Smooth muscle cell (in vitro differentiated cells): ENCODE data around the gene CRISP1. TPM values are rescaled to one million over a fixed set of nuclear protein-coding genes. Genes with fewer than 3 reads are reported as not detected.

Source experiments
- DNase-seq: peaks from one replicate; lab custom pipeline; 2025; ENCODE audit not compliant: unreplicated experiment; lab: John Stamatoyannopoulos, UW
- H2AFZ ChIP-seq: fragments of 200-600 bp; sonication (generic); 2 replicates; pipeline ENCODE4 v1.6.0; 2016; ENCODE audit warnings: antibody characterized with exemption, low read depth, mild to moderate bottlenecking
- H3F3A ChIP-seq: fragments of 200-600 bp; sonication (generic); 2 replicates; pipeline ENCODE4 v1.6.0; 2017; ENCODE audit warnings: antibody characterized with exemption, low read depth
- H3K27ac ChIP-seq: fragments of 200-600 bp; sonication (generic); 2 replicates; pipeline ENCODE4 v1.5.1; 2016; ENCODE audit warnings: low read depth, mild to moderate bottlenecking
- H3K27me3 ChIP-seq: fragments of 200-600 bp; sonication (generic); 2 replicates; pipeline ENCODE4 v1.6.1; 2016; ENCODE audit warnings: low read depth, mild to moderate bottlenecking
- H3K36me3 ChIP-seq: fragments of 200-600 bp; sonication (generic); 2 replicates; pipeline ENCODE4 v1.5.1; 2016; ENCODE audit warnings: low read depth
- H3K4me1 ChIP-seq: fragments of 200-600 bp; sonication (generic); 2 replicates; pipeline ENCODE4 v1.5.1; 2016; ENCODE audit warnings: low read depth
- H3K4me2 ChIP-seq: fragments of 200-600 bp; sonication (generic); 2 replicates; pipeline ENCODE4 v1.6.0; 2016; ENCODE audit warnings: mild to moderate bottlenecking
- H3K4me3 ChIP-seq: fragments of 200-600 bp; sonication (generic); 2 replicates; pipeline ENCODE4 v1.5.1; 2016; ENCODE audit warnings: mild to moderate bottlenecking
- H3K79me2 ChIP-seq: fragments of 200-600 bp; sonication (generic); 2 replicates; pipeline ENCODE4 v1.6.0; 2016; ENCODE audit warnings: low read depth, mild to moderate bottlenecking
- H3K9ac ChIP-seq: fragments of 200-600 bp; sonication (generic); 2 replicates; pipeline ENCODE4 v1.6.0; 2016; ENCODE audit warnings: low read depth
- H3K9me3 ChIP-seq: fragments of 200-600 bp; sonication (generic); replicated peaks from 2 replicates; pipeline ENCODE4 v1.5.1; 2016; ENCODE audit warnings: low read depth
- H4K20me1 ChIP-seq: fragments of 200-600 bp; sonication (generic); 2 replicates; pipeline ENCODE4 v1.6.0; 2016; ENCODE audit warnings: low read depth
- CTCF ChIP-seq: fragments of 200-600 bp; sonication (generic); IDR thresholded peaks from 2 replicates; pipeline ENCODE4 v1.5.1; 2017; ENCODE audit warnings: borderline replicate concordance, mild to moderate bottlenecking, antibody characterized with exemption; ENCODE audit not compliant: insufficient read depth, poor library complexity, severe bottlenecking
- WGBS: methylation state at CpG from one replicate; pipeline ENCODE4 v1.1.7; 2016; ENCODE audit warnings: low lambda C conversion rate; 5-methylcytosine and 5-hydroxymethylcytosine counted together
- polyA plus RNA-seq: library from polyadenylated mRNA; unstranded; fragments of >200 nt; fragmentation: Nextera tagmentation; extraction: Ambion mirVana; gene quantifications from 2 replicates; pipeline ENCODE4 v1.2.1, GENCODE V29; 2016
- total RNA-seq: library from RNA; depleted of rRNA; stranded (reverse); fragments of >200 nt; gene quantifications from 2 replicates; pipeline ENCODE4 v1.2.3, GENCODE V29; 2014

CRISP1 gene
- total and polyA plus RNA-seq, 2 experiments from 2014 or later = not detected

DNA sequence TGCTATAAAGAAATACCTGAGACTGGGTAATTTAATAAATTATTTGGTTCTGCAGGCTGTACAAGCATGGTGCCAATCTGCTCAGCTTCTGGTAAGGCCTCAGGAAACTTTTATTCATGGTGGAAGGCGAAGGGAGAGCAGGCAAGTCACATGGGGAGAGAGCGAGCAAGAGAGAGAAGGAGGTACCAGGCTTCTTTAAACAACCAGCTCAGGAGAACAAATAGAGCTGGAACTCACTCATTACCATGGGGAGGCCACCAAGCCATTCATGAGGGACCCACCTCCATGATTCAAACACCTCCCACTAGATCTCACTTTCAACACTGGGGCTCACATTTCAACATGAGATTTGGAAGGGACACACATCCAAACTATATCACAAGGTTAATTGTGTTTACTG is 44.9 kb upstream of the CRISP1 start:
- no peaks in the 10 kb centered on the region for H3K4me1 ChIP-seq
- H3F3A ChIP-seq = no peaks in the 10 kb centered on the region
- H2AFZ ChIP-seq = no peak overlapping the region
- H3K9ac ChIP-seq = no peak overlapping the region
- no peaks in the 10 kb centered on the region for H3K27me3 ChIP-seq
- H3K36me3 ChIP-seq = no peaks in the 10 kb centered on the region
- no peaks in the 10 kb centered on the region for H4K20me1 ChIP-seq
- no peaks in the 10 kb centered on the region for H3K9me3 ChIP-seq
- DNase-seq = no peak
- TF ChIP-seq CTCF = no peak
- no peak overlapping the region for H3K4me2 ChIP-seq
- no peak overlapping the region for H3K4me3 ChIP-seq
- no peak overlapping the region for H3K27ac ChIP-seq
- WGBS = 97% methylated on average over 2 of the region's 2 CpGs
- H3K79me2 ChIP-seq = no peaks in the 10 kb centered on the region

DNA sequence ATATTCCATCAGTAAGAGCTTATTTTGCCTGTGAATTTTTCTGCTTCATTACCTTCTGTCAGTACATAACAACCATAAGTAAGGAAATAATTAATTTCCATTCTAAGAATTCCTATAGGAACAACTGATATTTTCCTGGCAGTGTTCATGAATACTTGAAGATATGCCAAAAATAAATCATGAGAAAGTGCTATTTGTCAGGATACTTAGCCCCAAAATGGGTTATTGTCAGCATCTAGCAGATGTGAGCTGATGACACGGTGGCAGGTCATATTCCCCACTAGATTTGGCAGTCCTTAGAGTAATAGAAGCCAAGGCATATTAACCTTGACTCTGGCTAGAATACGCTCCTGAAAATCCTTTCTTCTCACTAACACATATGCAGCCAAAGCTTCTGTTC is 43.2 kb upstream of the CRISP1 start:
- Histone ChIP-seq H2AFZ (no peak overlapping the region), H3K4me1 (no peaks in the 10 kb centered on the region), H3F3A (no peaks in the 10 kb centered on the region), H3K79me2 (no peaks in the 10 kb centered on the region), H3K9me3 (no peaks in the 10 kb centered on the region), H3K27ac (no peak overlapping the region), H3K27me3 (no peaks in the 10 kb centered on the region), H3K4me3 (no peak overlapping the region), H3K9ac (no peak overlapping the region), H3K4me2 (no peak overlapping the region), H4K20me1 (no peaks in the 10 kb centered on the region), H3K36me3 (no peaks in the 10 kb centered on the region)
- 86% methylated on average over 2 of the region's 2 CpGs for WGBS
- TF ChIP-seq CTCF = no peak
- DNase-seq = no peak

DNA sequence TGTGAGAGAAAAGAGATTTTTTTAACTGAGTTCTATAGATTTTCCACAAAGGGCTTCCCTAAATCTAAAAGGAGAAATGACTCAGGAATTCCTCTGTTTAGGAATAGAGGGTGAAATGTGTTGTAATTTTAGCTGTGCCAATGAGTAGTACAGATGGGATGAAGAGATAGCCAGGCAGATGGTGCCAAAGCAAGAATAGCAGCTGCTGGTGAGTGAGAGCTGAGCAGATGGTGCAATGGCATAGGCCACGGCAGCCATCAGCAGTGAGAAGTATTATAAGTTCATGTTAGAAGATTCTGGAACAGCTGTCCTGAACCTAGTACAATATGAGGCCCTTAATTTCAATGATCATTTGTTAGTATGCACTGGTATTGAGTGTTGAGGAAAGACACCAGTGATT is 40.2 kb upstream of the CRISP1 start:
- Histone ChIP-seq H3K9ac (no peak overlapping the region), H3K36me3 (no peaks in the 10 kb centered on the region), H3K4me2 (no peak overlapping the region), H3K27me3 (no peaks in the 10 kb centered on the region), H3K27ac (no peak overlapping the region), H3K4me3 (no peak overlapping the region), H2AFZ (no peak overlapping the region), H3F3A (no peaks in the 10 kb centered on the region), H3K9me3 (no peaks in the 10 kb centered on the region), H4K20me1 (no peaks in the 10 kb centered on the region), H3K79me2 (no peaks in the 10 kb centered on the region), H3K4me1 (no peaks in the 10 kb centered on the region)
- TF ChIP-seq CTCF = no peak
- WGBS = 74% methylated on average over 1 of the region's 1 CpG
- DNase-seq = no peak

DNA sequence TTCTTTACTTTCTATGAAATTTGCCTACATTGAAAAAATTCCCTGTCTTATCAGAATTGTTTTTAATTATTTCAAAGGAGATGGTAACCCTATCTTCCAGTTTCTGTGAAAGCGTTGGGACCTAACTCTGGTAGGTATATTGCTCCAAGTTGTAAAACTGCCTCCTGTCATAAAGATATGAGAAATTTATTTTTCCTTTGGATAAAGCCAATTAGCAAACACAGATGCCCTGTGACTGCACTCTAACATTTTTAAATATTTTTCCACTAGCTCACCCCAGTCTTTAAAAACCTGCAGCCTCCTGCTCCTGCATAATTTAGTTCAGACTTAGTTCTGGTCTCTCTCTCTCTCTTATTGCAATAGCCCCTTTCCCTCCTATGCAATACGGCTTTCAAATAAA is 39.0 kb upstream of the CRISP1 start:
- Histone ChIP-seq H3K9ac (no peak overlapping the region), H4K20me1 (no peaks in the 10 kb centered on the region), H2AFZ (no peak overlapping the region), H3F3A (no peaks in the 10 kb centered on the region), H3K9me3 (no peaks in the 10 kb centered on the region), H3K4me3 (no peak overlapping the region), H3K79me2 (no peaks in the 10 kb centered on the region), H3K27me3 (no peaks in the 10 kb centered on the region), H3K27ac (no peak overlapping the region), H3K36me3 (no peaks in the 10 kb centered on the region), H3K4me2 (no peak overlapping the region), H3K4me1 (no peaks in the 10 kb centered on the region)
- TF ChIP-seq CTCF = no peak
- DNase-seq = no peak
- WGBS = 69% methylated on average over 2 of the region's 2 CpGs
